ENCODE data around the gene ATP5MG. TPM values are rescaled to one million over a fixed set of nuclear protein-coding genes. Genes with fewer than 3 reads are reported as not detected.
"Not testable (repeated sequence)": the region's sequence is repeated elsewhere in the genome, so short reads cannot be mapped to it uniquely, and the experiment has no call there.

The ATP5MG gene
- total RNA-seq, 1 donor from 2014 or later, result 280 TPM

DNA sequence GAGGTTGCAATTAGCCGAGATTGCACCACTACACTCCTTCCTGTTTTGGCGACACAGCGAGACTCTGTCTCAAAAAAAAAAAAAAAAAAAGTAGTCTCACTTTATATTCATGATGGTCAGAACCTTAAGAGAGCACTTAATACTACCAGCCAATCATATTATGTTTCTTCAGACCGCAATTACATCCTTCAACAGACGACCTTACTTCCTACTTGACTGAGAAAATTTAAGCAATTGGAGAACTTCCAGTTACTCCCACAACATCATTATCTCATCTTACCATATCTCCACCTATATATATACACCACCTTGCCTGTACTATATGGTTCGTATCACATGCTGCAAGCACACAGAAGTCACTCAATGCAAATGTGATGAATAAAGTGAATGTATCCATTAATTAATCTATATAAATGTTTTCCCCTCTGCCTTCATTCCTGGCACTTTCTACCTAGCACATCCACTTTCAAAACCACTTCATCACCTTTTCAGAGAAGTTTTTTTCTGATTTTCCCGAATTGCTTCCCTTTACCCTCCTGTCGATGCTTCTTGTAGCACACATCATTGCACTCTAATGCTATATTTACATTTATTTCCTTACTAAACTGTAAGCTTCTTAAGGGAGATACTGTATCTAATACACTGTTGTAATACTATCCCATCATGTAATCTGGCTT lies 13.8 kb downstream of the ATP5MG start:
- Mint-ChIP-seq H3K4me3 (ENCODE audit: unreplicated experiment) (no peak overlapping the region), H3K9me3 (ENCODE audit: unreplicated experiment) (no peaks in the 10 kb centered on the region), H3K27ac (ENCODE audit: unreplicated experiment) (no peak overlapping the region), H3K4me1 (ENCODE audit: unreplicated experiment) (no peaks in the 10 kb centered on the region), H3K36me3 (ENCODE audit: low read depth, unreplicated experiment) (no peaks in the 10 kb centered on the region), H3K27me3 (ENCODE audit: unreplicated experiment) (peaks cover 2% of the 10 kb centered on the region)
- no peak for DNase-seq (ENCODE audit: low spot score)
- TF ChIP-seq, protein P1, sequence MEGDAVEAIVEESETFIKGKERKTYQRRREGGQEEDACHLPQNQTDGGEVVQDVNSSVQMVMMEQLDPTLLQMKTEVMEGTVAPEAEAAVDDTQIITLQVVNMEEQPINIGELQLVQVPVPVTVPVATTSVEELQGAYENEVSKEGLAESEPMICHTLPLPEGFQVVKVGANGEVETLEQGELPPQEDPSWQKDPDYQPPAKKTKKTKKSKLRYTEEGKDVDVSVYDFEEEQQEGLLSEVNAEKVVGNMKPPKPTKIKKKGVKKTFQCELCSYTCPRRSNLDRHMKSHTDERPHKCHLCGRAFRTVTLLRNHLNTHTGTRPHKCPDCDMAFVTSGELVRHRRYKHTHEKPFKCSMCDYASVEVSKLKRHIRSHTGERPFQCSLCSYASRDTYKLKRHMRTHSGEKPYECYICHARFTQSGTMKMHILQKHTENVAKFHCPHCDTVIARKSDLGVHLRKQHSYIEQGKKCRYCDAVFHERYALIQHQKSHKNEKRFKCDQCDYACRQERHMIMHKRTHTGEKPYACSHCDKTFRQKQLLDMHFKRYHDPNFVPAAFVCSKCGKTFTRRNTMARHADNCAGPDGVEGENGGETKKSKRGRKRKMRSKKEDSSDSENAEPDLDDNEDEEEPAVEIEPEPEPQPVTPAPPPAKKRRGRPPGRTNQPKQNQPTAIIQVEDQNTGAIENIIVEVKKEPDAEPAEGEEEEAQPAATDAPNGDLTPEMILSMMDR (IDR thresholded peaks at IDR 0.05; ENCODE audit: unreplicated experiment), result no peak

DNA sequence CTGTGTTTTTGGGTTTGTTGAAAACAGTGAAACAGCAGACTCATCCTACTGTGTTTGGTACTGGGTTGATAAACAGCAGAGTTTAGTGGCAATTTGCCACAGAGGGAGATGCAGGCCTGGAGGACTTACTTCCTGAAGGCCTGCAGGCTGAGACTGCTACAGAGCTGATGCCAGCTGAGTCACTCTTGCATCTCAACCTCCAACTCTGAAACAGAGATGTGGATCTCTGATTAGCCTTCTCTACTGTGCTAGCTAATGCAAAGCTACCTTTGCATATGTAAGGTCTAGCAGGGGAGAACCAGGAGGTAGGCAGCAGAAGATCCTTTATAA lies 14.3 kb downstream of the ATP5MG start:
- Mint-ChIP-seq H3K27me3 (ENCODE audit: unreplicated experiment) (peaks cover 2% of the 10 kb centered on the region), H3K4me1 (ENCODE audit: unreplicated experiment) (no peaks in the 10 kb centered on the region), H3K36me3 (ENCODE audit: low read depth, unreplicated experiment) (no peaks in the 10 kb centered on the region), H3K27ac (ENCODE audit: unreplicated experiment) (no peak overlapping the region), H3K9me3 (ENCODE audit: unreplicated experiment) (no peaks in the 10 kb centered on the region), H3K4me3 (ENCODE audit: unreplicated experiment) (no peak overlapping the region)
- DNase-seq (ENCODE audit: low spot score), result no peak
- TF ChIP-seq, protein P1 (IDR thresholded peaks at IDR 0.05; ENCODE audit: unreplicated experiment), result no peak

DNA sequence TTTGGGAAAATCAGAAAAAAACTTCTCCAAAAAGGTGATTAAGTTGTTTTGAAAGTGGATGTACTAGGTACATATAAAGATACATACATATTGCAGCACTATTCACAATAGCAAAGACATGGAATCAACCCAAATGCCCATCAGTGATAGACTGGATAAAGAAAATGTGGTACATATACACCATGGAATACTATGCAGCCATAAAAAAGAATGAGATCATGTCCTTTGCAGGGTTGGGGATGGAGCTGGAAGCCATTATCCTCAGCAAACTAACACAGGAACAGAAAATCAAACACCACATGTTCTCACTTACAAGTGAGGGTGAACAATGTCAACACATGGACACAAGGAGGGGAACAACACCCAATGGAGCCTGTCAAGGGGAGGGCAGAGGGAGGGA lies 15.5 kb downstream of the ATP5MG start:
- not testable (repeated sequence) for H3K27me3 Mint-ChIP-seq (ENCODE audit: unreplicated experiment); H3K36me3 Mint-ChIP-seq (ENCODE audit: low read depth, unreplicated experiment); H3K4me1 Mint-ChIP-seq (ENCODE audit: unreplicated experiment); H3K4me3 Mint-ChIP-seq (ENCODE audit: unreplicated experiment); H3K9me3 Mint-ChIP-seq (ENCODE audit: unreplicated experiment); DNase-seq (ENCODE audit: low spot score); H3K27ac Mint-ChIP-seq (ENCODE audit: unreplicated experiment)

DNA sequence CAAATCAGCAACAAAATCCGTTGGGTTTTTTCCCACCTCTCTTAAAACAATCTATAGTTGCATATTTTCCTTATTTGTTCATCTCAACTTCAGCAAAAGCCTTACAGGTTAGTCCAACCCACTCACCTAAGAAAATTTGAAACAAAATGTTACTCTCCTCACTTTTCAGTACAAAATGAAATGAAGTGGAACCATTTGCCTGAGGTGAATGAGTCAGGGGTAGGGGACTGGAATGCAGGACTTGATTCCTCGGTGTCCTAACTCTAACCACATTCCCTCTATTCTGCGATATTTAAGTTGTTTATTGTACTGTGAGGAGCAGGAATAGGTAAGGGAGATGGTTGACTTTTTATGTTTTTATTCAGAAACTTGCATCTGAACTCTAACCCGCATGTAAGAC lies 16.4 kb downstream of the ATP5MG start:
- H3K9me3 Mint-ChIP-seq (ENCODE audit: unreplicated experiment), result no peaks in the 10 kb centered on the region
- no peaks in the 10 kb centered on the region for H3K4me1 Mint-ChIP-seq (ENCODE audit: unreplicated experiment)
- H3K36me3 Mint-ChIP-seq (ENCODE audit: low read depth, unreplicated experiment), result no peaks in the 10 kb centered on the region
- DNase-seq (ENCODE audit: low spot score), result no peak
- H3K27me3 Mint-ChIP-seq (ENCODE audit: unreplicated experiment), result no peaks in the 10 kb centered on the region
- TF ChIP-seq, protein P1 (IDR thresholded peaks at IDR 0.05; ENCODE audit: unreplicated experiment), result no peak
- no peak overlapping the region for H3K4me3 Mint-ChIP-seq (ENCODE audit: unreplicated experiment)
- no peak overlapping the region for H3K27ac Mint-ChIP-seq (ENCODE audit: unreplicated experiment)

DNA sequence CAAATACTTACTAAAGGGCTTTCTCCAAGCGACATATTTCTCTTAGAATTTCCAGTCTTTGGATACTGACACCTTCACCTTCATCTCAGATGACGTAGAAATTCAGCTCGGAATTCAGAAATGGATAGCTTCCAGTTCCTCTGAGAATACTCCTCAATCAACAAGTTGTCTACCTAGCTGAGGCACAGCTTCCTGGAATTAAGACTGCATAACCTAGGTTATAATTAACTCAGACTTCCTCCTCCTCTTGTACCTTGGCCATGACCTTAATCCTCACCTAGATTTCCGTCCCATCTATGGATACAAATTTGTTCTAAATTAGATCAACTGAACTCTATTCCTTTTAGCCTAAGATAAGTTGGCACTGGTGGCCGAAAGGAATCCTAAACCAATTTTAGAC lies 17.4 kb downstream of the ATP5MG start:
- no peaks in the 10 kb centered on the region for H3K4me1 Mint-ChIP-seq (ENCODE audit: unreplicated experiment)
- TF ChIP-seq, protein P1 (IDR thresholded peaks at IDR 0.05; ENCODE audit: unreplicated experiment), result no peak
- no peak overlapping the region for H3K4me3 Mint-ChIP-seq (ENCODE audit: unreplicated experiment)
- no peaks in the 10 kb centered on the region for H3K9me3 Mint-ChIP-seq (ENCODE audit: unreplicated experiment)
- no peak overlapping the region for H3K27ac Mint-ChIP-seq (ENCODE audit: unreplicated experiment)
- no peaks in the 10 kb centered on the region for H3K36me3 Mint-ChIP-seq (ENCODE audit: low read depth, unreplicated experiment)
- no peak for DNase-seq (ENCODE audit: low spot score)
- peaks cover 2% of the 10 kb centered on the region for H3K27me3 Mint-ChIP-seq (ENCODE audit: unreplicated experiment)
